Measurements from ENCODE around the gene TMEM178B.

TMEM178B gene

GRCh38 chr7:141220263-141220880 is 146.5 kb downstream of the TMEM178B start:
- TF ChIP-seq CTCF (IDR thresholded peaks at IDR 0.05; ENCODE audit: insufficient read depth, low read length), result no peak
- TF ChIP-seq POLR2AphosphoS5 (IDR thresholded peaks at IDR 0.05; ENCODE audit: low read depth), result no peak
- TF ChIP-seq SPI1 (IDR thresholded peaks at IDR 0.05; ENCODE audit: borderline replicate concordance, low read depth), result no peak
- no peak for TF ChIP-seq GABPA (IDR thresholded peaks at IDR 0.05; ENCODE audit: low read depth)
- no peak for TF ChIP-seq REST (IDR thresholded peaks at IDR 0.05; ENCODE audit: insufficient replicate concordance, low read depth)
- H3K27me3 ChIP-seq (ENCODE audit: insufficient read depth, poor library complexity, severe bottlenecking), result no peaks in the 10 kb centered on the region
- DNase-seq (ENCODE audit: low read depth in 1 of 2, low spot score in 1 of 2), result no peak
- no peak overlapping the region for H3K27ac ChIP-seq (replicated peaks)
- H3K4me3 ChIP-seq (replicated peaks; ENCODE audit: insufficient read depth, low read length), result no peak overlapping the region

GRCh38 chr7:141221007-141221612 is 147.2 kb downstream of the TMEM178B start:
- no peak overlapping the region for H3K4me3 ChIP-seq (replicated peaks; ENCODE audit: insufficient read depth, low read length)
- no peaks in the 10 kb centered on the region for H3K27me3 ChIP-seq (ENCODE audit: insufficient read depth, poor library complexity, severe bottlenecking)
- no peak for DNase-seq (ENCODE audit: low read depth in 1 of 2, low spot score in 1 of 2)
- TF ChIP-seq GABPA (IDR thresholded peaks at IDR 0.05; ENCODE audit: low read depth) (no peak), CTCF (IDR thresholded peaks at IDR 0.05; ENCODE audit: insufficient read depth, low read length) (no peak), REST (IDR thresholded peaks at IDR 0.05; ENCODE audit: insufficient replicate concordance, low read depth) (peak; percentile 93), SPI1 (IDR thresholded peaks at IDR 0.05; ENCODE audit: borderline replicate concordance, low read depth) (no peak)
- H3K27ac ChIP-seq (replicated peaks), result no peak overlapping the region

- H3K27ac ChIP-seq (replicated peaks), result no peak overlapping the region
- H3K27me3 ChIP-seq (ENCODE audit: insufficient read depth, poor library complexity, severe bottlenecking), result no peaks in the 10 kb centered on the region
- no peak for DNase-seq (ENCODE audit: low read depth in 1 of 2, low spot score in 1 of 2)
- H3K4me3 ChIP-seq (replicated peaks; ENCODE audit: insufficient read depth, low read length), result no peak overlapping the region
- TF ChIP-seq GABPA (IDR thresholded peaks at IDR 0.05; ENCODE audit: low read depth) (no peak), SPI1 (IDR thresholded peaks at IDR 0.05; ENCODE audit: borderline replicate concordance, low read depth) (no peak)
Measured at GRCh38 chr7:141225916-141226618, 152.2 kb downstream of the TMEM178B start.

GRCh38 chr7:141227454-141227853 is 153.6 kb downstream of the TMEM178B start:
- Histone ChIP-seq H3K27me3 (ENCODE audit: insufficient read depth, poor library complexity, severe bottlenecking) (no peaks in the 10 kb centered on the region), H3K4me3 (replicated peaks; ENCODE audit: insufficient read depth, low read length) (no peak overlapping the region), H3K27ac (replicated peaks) (no peak overlapping the region)
- no peak for DNase-seq (ENCODE audit: low read depth in 1 of 2, low spot score in 1 of 2)
- TF ChIP-seq REST (IDR thresholded peaks at IDR 0.05; ENCODE audit: insufficient replicate concordance, low read depth) (no peak), GABPA (IDR thresholded peaks at IDR 0.05; ENCODE audit: low read depth) (no peak), POLR2AphosphoS5 (IDR thresholded peaks at IDR 0.05; ENCODE audit: low read depth) (no peak), SPI1 (IDR thresholded peaks at IDR 0.05; ENCODE audit: borderline replicate concordance, low read depth) (no peak), CTCF (IDR thresholded peaks at IDR 0.05; ENCODE audit: insufficient read depth, low read length) (no peak)
